CD4-positive, alpha-beta T cell (primary cell): ENCODE data around the gene ACOT6. TPM values are rescaled to one million over a fixed set of nuclear protein-coding genes. Genes with fewer than 3 reads are reported as not detected.
"Not testable (repeated sequence)": the region's sequence is repeated elsewhere in the genome, so short reads cannot be mapped to it uniquely, and the experiment has no call there.

Source experiments
- ATAC-seq: fragments of 200-7000 bp; cut with Tn5 transposase; one replicate; pipeline ENCODE4 v1.10.0; 2022; ENCODE audit warnings: mild to moderate bottlenecking; ENCODE audit not compliant: poor library complexity
- CTCF ChIA-PET: fragments of 350-600 bp; sonication (Branson Sonifier 250); formaldehyde crosslinking; loops from one replicate; lab custom pipeline; 2021; ENCODE audit warnings: antibody characterized with exemption, inconsistent platforms; lab: Charles Lee
- POLR2A ChIA-PET: fragments of 350-600 bp; sonication (Branson Sonifier 250); formaldehyde crosslinking; loops from one replicate; lab custom pipeline; 2021; ENCODE audit warnings: antibody characterized with exemption, inconsistent platforms; lab: Charles Lee
- DNase-seq, 14 experiments: peaks; one replicate each; pipeline ENCODE4 v3.0.0-alpha.2; 2013 to 2020; ENCODE audit warnings: mixed read lengths in 2 of 14
- H3K27ac ChIP-seq, 2 donors: one replicate each; pipeline versions ENCODE4 v1.5.1 to v1.7.0; 2013; ENCODE audit warnings: low read length in 2 of 2, low read depth in 1 of 2, mild to moderate bottlenecking in 1 of 2
- H3K27me3 ChIP-seq, 2 experiments: 1 replicate in 1 of 2; 2 replicates in 1 of 2; pipeline versions ENCODE4 v1.6.1 to v1.7.0; 2013; ENCODE audit warnings: low read length in 2 of 2, control low read depth in 1 of 2, mild to moderate bottlenecking in 1 of 2, moderate library complexity in 1 of 2; ENCODE audit not compliant: insufficient read depth in 2 of 2, control insufficient read depth in 1 of 2
- H3K36me3 ChIP-seq: one replicate; pipeline ENCODE4 v1.6.1; 2013; ENCODE audit warnings: low read length, control low read depth; ENCODE audit not compliant: insufficient read depth
- H3K4me1 ChIP-seq: one replicate; pipeline ENCODE4 v1.6.1; 2013; ENCODE audit warnings: low read length, control low read depth; ENCODE audit not compliant: insufficient read depth
- H3K4me3 ChIP-seq: one replicate; pipeline ENCODE4 v1.5.1; 2013; ENCODE audit warnings: mild to moderate bottlenecking, low read length, moderate library complexity
- H3K9me3 ChIP-seq, 2 experiments: 1 replicate in 1 of 2; 2 replicates in 1 of 2; pipeline versions ENCODE4 v1.6.1 to v1.7.0; 2013; ENCODE audit warnings: low read length in 2 of 2, mild to moderate bottlenecking in 2 of 2, control low read depth in 1 of 2, moderate library complexity in 1 of 2; ENCODE audit not compliant: control insufficient read depth in 1 of 2, insufficient read depth in 1 of 2
- H3K27ac Mint-ChIP-seq: one replicate; pipeline ENCODE4 v1.8.0; 2020; ENCODE audit warnings: mixed read lengths
- H3K27me3 Mint-ChIP-seq: one replicate; pipeline ENCODE4 v1.8.0; 2021; ENCODE audit warnings: mixed read lengths
- H3K36me3 Mint-ChIP-seq: one replicate; pipeline ENCODE4 v1.8.0; 2021; ENCODE audit warnings: low read depth, mixed read lengths
- H3K4me1 Mint-ChIP-seq: one replicate; pipeline ENCODE4 v1.8.0; 2021; ENCODE audit warnings: low read depth, mixed read lengths
- H3K4me3 Mint-ChIP-seq: one replicate; pipeline ENCODE4 v1.8.0; 2020; ENCODE audit warnings: mild to moderate bottlenecking, mixed read lengths
- H3K9me3 Mint-ChIP-seq: one replicate; pipeline ENCODE4 v1.8.0; 2020; ENCODE audit warnings: mixed read lengths
- intact Hi-C, 2 experiments: fragments of 100-400 bp; cut with DNase I in 1 of 2; cut with micrococcal nuclease in 1 of 2; formaldehyde crosslinking; loops; one replicate each; pipeline versions ENCODE4 v1.15.1 to v1.9.0; 2023 to 2025; cut with DNase I, micrococcal nuclease
- total RNA-seq, 174 experiments: library from RNA in 2 of 174; stranded (reverse) in 2 of 174; gene quantifications; one replicate each; pipeline ENCODE4 v1.2.3 and lab custom pipeline; 2021 to 2026
- TF ChIP-seq, protein P1 (sequence below): fragments of 200-600 bp; IDR thresholded peaks from one replicate; pipeline ENCODE4 v1.8.0; 2022; ENCODE audit warnings: antibody characterized with exemption, mild to moderate bottlenecking

ACOT6 gene
- total RNA-seq, 2 experiments from 2014 or later: not detected

DNA sequence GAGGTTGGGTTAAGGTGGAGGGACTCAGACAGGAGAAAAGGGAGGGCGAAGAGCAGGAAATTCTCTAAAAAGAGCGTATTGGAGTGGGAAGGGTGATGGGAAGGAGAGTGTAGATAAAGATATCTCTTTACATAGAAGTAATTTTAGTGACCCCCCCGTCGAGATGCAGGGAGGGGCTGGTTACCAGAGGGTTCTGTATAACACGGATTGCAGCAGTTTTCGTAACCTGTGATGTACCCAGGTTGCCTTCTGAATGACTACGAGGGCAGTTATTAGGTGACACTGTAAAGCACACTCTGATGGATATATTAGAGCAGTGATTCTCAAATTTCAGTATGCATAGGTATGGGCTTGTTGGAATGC lies 32.9 kb downstream of the ACOT6 start:
- DNase-seq: peak in 1 of 14 experiments; percentile 6
- peaks cover 13% of the 10 kb centered on the region for H3K4me1 ChIP-seq
- peaks cover 20% of the 10 kb centered on the region for H3K4me1 Mint-ChIP-seq
- peak overlapping the region; percentile 39 to 63 for H3K27ac ChIP-seq
- H3K4me3 ChIP-seq: peak overlapping the region; percentile 88
- H3K27me3 Mint-ChIP-seq: no peaks in the 10 kb centered on the region
- H3K36me3 Mint-ChIP-seq: peaks cover 5% of the 10 kb centered on the region
- H3K4me3 Mint-ChIP-seq: peak overlapping the region; percentile 91
- no peak for ATAC-seq
- ChIA-PET POLR2A (interaction anchor here (1.0 to 2.3 kb wide), 7 partner anchors 11 to 305 kb away, joined by 3 to 17 read pairs (median 5); partner anchors contain the start of genes ACOT2, ACOT6, COQ6 and FAM161B), CTCF (no interaction called here)
- H3K9me3 ChIP-seq: no peaks in the 10 kb centered on the region
- intact Hi-C loops: loop anchor here in 1 of 2 experiments (1.0 to 10.0 kb wide), 4 partner anchors 68 to 620 kb away; partner anchors contain the start of gene ZFYVE1
- TF ChIP-seq, protein P1, sequence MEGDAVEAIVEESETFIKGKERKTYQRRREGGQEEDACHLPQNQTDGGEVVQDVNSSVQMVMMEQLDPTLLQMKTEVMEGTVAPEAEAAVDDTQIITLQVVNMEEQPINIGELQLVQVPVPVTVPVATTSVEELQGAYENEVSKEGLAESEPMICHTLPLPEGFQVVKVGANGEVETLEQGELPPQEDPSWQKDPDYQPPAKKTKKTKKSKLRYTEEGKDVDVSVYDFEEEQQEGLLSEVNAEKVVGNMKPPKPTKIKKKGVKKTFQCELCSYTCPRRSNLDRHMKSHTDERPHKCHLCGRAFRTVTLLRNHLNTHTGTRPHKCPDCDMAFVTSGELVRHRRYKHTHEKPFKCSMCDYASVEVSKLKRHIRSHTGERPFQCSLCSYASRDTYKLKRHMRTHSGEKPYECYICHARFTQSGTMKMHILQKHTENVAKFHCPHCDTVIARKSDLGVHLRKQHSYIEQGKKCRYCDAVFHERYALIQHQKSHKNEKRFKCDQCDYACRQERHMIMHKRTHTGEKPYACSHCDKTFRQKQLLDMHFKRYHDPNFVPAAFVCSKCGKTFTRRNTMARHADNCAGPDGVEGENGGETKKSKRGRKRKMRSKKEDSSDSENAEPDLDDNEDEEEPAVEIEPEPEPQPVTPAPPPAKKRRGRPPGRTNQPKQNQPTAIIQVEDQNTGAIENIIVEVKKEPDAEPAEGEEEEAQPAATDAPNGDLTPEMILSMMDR: no peak
- no peaks in the 10 kb centered on the region for H3K36me3 ChIP-seq
- peak overlapping the region; percentile 76 for H3K27ac Mint-ChIP-seq
- H3K9me3 Mint-ChIP-seq: no peaks in the 10 kb centered on the region
- H3K27me3 ChIP-seq: no peaks in the 10 kb centered on the region

DNA sequence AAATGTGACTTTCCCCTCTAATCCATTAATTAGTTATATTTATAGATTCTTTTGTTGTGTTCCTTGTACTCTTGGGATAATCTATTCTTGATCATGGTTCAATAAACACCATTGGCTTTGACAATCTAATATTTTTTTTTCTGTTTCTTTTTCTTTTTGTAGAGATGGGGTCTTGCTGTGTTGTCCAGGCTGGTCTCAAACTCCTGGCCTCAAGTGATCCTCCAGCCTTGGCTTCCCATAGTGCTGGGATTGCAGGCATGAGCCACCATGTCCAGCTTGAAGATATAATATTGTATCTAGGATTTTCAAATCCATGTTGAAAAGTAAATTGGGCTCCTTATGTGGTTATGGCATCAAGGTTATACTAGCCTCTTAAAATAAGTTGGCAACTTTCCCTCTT lies 38.7 kb downstream of the ACOT6 start:
- H3K36me3 Mint-ChIP-seq: peaks cover 25% of the 10 kb centered on the region
- H3K4me1 ChIP-seq: no peaks in the 10 kb centered on the region
- ChIA-PET POLR2A (interaction anchor here (0.7 kb wide), 1 partner anchor 126 kb away, joined by 3 read pairs; no protein-coding TSS in a partner anchor), CTCF (no interaction called here)
- DNase-seq (no peak), ATAC-seq (no peak)
- H3K27ac Mint-ChIP-seq: no peak overlapping the region
- H3K27ac ChIP-seq: no peak overlapping the region
- no peaks in the 10 kb centered on the region for H3K36me3 ChIP-seq
- no peaks in the 10 kb centered on the region for H3K9me3 Mint-ChIP-seq
- no peaks in the 10 kb centered on the region for H3K27me3 Mint-ChIP-seq
- no peak overlapping the region for H3K4me3 ChIP-seq
- no peaks in the 10 kb centered on the region for H3K27me3 ChIP-seq
- H3K9me3 ChIP-seq: no peaks in the 10 kb centered on the region
- TF ChIP-seq, protein P1: no peak
- H3K4me1 Mint-ChIP-seq: peaks cover under 1% of the 10 kb centered on the region
- intact Hi-C loops: loop anchor here in 1 of 2 experiments (10.0 kb wide), 1 partner anchor 1126 kb away; no protein-coding TSS in a partner anchor
- H3K4me3 Mint-ChIP-seq: no peak overlapping the region

DNA sequence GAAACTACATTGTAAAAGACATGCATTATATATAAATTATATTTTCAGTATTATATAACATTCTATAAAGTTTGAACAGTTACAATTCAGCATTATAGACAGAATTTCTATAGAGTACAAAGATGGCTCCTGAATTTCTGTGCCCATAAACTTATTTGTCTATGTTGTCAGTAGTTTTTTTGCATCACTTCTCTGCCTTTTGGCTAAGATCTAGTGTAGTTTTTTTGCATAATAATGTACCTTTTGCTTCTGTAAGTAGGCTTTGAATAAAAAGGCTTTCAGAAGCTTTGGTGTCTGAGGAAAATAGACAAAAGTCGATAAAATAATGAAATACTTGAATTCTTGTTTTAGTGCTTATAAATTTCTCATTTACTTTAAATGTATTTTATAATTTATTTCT lies 43.5 kb downstream of the ACOT6 start:
- no peak overlapping the region for H3K4me3 ChIP-seq
- TF ChIP-seq, protein P1: no peak

DNA sequence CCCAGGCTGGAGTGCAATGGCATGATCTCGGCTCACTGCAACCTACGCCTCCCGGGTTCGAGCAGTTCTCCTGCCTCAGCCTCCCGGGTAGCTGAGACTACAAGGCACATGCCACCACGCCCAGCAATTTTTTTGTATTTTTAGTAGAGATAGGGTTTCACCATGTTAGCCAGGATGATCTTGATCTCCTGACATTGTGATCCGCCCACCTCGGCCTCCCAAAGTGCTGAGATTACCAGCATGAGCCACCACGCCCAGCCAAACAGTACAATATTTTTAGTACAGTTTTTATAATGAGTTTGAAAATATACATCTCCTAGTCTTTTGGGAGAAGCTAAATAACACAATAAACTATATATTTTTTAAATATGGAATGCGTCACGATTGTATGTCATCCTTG lies 46.9 kb downstream of the ACOT6 start:
- H3K4me3 Mint-ChIP-seq, H3K27ac Mint-ChIP-seq, ATAC-seq, H3K27me3 Mint-ChIP-seq, DNase-seq, H3K9me3 ChIP-seq, CTCF ChIA-PET, H3K27me3 ChIP-seq, H3K4me3 ChIP-seq, H3K9me3 Mint-ChIP-seq, POLR2A ChIA-PET, H3K4me1 ChIP-seq, H3K4me1 Mint-ChIP-seq, H3K36me3 ChIP-seq, H3K27ac ChIP-seq: not testable (repeated sequence)
- intact Hi-C loops: loop anchor here in 1 of 2 experiments (10.0 kb wide), 1 partner anchor 1134 kb away; no protein-coding TSS in a partner anchor
- H3K36me3 Mint-ChIP-seq: peaks cover 23% of the 10 kb centered on the region

More for the DNA sequence above, 43.5 kb downstream of the ACOT6 start:
- no peaks in the 10 kb centered on the region for H3K4me1 ChIP-seq
- H3K36me3 ChIP-seq: peaks cover 3% of the 10 kb centered on the region
- Mint-ChIP-seq H3K27me3 (no peaks in the 10 kb centered on the region), H3K4me1 (no peaks in the 10 kb centered on the region), H3K9me3 (no peaks in the 10 kb centered on the region), H3K4me3 (no peak overlapping the region), H3K36me3 (peaks cover 36% of the 10 kb centered on the region), H3K27ac (no peak overlapping the region)
- no peaks in the 10 kb centered on the region for H3K9me3 ChIP-seq
- no peak for ATAC-seq
- CTCF ChIA-PET: no interaction called here
- intact Hi-C loops: loop anchor here in 1 of 2 experiments (10.0 kb wide), 1 partner anchor 1131 kb away; no protein-coding TSS in a partner anchor
- POLR2A ChIA-PET: no interaction called here
- no peak overlapping the region for H3K27ac ChIP-seq
- DNase-seq: no peak
- no peaks in the 10 kb centered on the region for H3K27me3 ChIP-seq
